Stimulated activated naive CD4-positive, alpha-beta T cell (primary cell): Measurements from ENCODE around the gene GARIN5B.

Experiments used
- DNase-seq, 6 experiments: peaks; one replicate each; lab custom pipeline; 2025; lab: John Stamatoyannopoulos, UW

GARIN5B gene

GRCh38 chr19:55324662-55325061 lies 38.4 kb downstream of the GARIN5B start:
- DNase-seq = no peak

GRCh38 chr19:55322204-55322885 lies 40.7 kb downstream of the GARIN5B start:
- no peak for DNase-seq

GRCh38 chr19:55321466-55322137 lies 41.5 kb downstream of the GARIN5B start:
- DNase-seq = no peak

GRCh38 chr19:55320844-55321419 lies 42.1 kb downstream of the GARIN5B start:
- DNase-seq = no peak

DNA sequence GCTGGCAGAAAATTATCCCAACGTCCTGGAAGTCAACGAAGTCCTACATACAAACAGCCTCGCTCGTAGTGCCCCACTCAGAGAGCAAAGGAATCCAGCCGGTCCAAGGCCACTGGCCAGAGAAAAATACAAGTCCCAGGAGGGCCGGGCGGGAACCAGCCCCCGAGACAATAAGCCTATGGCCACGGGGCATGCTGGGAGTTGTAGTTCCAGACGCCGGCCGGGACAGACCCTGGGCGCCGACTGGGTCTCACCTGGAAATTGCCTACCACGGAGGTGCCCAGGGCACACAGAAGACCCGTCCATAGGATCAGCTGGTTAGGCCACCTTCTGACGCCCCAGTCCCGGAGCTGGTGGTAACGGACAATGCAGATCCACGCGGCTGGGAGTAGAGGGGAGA lies 43.3 kb downstream of the GARIN5B start:
- DNase-seq = no peak

GRCh38 chr19:55316646-55317045 lies 46.4 kb downstream of the GARIN5B start:
- no peak for DNase-seq

DNA sequence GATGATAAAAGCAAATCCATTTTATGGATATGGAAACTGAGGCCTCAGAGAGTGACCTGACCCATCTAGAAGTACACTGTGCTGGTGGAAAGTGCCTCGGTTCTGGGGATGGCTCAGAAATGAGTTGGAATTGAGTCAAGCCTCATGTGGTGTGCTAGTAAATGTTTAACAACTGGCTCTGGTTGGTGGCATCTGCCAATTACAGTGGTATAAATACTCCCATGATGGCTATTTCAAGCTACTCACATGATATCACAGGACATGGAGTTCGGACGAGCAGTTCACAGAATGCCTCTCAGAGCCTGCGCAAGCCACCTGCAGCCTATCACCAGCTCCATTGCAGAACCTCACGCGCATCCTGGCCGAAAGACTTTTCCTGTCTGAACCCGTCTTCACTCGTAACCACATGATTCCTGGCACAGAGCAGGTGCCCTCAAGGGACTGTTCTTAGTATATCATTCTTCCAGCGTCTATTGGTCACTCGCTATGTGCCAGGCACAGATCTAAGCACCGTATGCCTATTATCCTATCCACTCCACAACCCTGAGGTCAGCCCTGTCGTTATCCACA lies 47.0 kb downstream of the GARIN5B start:
- no peak for DNase-seq

- no peak for DNase-seq
These were observed 48.7 kb downstream of the GARIN5B start for GRCh38 chr19:55314396-55314795.

GRCh38 chr19:55312621-55313512 lies 50.2 kb downstream of the GARIN5B start:
- DNase-seq = no peak

- DNase-seq = no peak
These were observed 51.3 kb downstream of the GARIN5B start for GRCh38 chr19:55311797-55312196.

- no peak for DNase-seq
These were observed 51.7 kb downstream of the GARIN5B start for GRCh38 chr19:55311397-55311796.

GRCh38 chr19:55310498-55310897 lies 52.6 kb downstream of the GARIN5B start:
- DNase-seq = no peak

DNA sequence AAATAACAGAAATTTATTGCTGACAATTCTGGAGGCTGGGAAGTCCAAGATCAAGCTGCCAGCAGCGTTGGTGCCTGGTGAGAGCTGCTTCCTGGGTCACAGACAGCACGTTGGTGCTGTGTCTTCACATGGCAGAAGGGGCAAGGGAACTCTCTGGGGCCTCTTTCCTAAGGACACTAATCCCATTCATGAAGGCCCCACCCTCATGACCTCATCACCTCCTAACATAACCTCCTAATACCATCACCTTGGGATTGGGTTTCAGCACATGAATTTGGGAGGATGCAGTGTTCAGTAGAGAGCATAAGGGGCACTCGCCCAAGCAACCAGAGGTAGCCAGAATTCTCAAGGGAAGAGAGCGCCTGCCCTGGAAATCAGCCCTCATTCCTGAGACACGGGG lies 53.6 kb downstream of the GARIN5B start:
- DNase-seq = no peak

- no peak for DNase-seq
These were observed 54.8 kb downstream of the GARIN5B start for GRCh38 chr19:55308281-55308680.

DNA sequence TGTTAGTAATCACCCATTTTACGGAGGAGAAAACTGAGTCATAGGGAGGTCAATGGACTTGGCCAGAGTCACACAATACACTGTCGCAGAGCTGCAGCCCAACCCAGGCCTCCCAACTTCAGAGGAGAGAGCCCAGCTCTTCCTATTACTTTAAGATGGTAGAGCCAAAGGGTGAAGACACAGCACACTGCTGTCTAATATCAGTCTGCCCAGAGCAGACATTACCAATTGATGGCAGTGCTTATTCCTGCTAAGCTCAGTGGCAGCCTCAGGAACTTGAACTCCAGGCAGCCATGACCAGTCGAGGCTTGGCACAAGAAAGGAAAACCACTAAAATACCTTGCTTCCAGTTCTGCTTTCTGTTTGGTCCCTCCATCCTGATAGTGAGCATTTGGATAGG lies 56.3 kb downstream of the GARIN5B start:
- no peak for DNase-seq

DNA sequence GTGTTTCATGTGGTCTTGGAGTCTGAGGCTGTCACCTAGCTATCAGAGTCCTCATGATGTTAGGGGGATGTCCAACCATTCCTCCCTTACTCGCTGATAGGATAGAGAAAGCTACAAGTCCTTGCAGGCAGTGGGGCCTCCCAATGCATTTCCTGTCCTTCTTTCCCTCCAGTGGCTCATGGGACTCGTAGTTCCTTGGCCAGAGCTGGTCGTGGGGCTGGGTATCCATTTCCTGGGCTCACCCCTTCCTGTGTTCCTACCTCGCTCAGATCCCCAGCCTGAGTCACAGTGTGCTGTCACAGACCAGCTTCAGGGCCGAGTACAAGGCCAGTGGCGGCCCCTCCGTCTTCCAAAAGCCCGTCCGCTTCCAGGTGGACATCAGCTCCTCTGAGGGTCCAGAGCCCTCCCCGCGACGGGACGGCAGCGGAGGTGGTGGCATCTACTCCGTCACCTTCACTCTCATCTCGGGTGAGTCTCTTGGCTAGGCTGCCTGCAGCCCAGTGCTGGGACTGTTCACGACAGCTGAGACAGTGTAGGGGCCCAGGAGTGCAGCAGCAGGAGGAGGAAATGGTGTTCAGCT lies 57.0 kb downstream of the GARIN5B start:
- no peak for DNase-seq

GRCh38 chr19:55305491-55305890 lies 57.6 kb downstream of the GARIN5B start:
- DNase-seq = peak in 5 of 6 experiments; percentile 40 to 62 (median 52)

DNA sequence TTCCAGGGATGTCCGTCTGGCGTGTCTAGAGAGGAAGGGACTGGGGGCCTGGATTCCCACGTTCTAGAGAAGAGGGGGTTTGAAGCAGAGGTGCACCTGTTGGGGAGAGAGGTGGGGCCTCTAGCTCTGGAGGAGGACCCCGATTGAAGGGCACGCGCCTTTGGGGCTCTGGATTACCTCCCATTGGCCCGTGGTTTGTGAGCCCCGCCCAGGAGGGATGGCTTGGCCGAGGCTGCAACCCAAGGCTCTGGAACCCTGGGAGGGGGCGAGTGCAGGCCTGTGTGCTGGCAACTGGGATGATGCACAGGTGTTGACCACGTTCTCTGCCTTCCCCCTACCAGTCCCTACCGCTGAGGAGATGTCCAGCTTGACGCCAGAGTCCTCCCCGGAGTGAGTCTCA lies 58.1 kb downstream of the GARIN5B start:
- no peak for DNase-seq
